WI38 (cell line): Measurements from ENCODE around the gene CABP7.

Source experiments
- H3K4me3 ChIP-seq: 2 replicates; pipeline ENCODE4 v1.5.1; 2011; ENCODE audit warnings: low read depth, mild to moderate bottlenecking, control low read depth, low read length
- TF ChIP-seq, protein P1 (sequence below): IDR thresholded peaks from 2 replicates; pipeline ENCODE4 v1.5.1; 2012; ENCODE audit warnings: low read depth, mild to moderate bottlenecking, control low read depth, low read length

The CABP7 gene

DNA sequence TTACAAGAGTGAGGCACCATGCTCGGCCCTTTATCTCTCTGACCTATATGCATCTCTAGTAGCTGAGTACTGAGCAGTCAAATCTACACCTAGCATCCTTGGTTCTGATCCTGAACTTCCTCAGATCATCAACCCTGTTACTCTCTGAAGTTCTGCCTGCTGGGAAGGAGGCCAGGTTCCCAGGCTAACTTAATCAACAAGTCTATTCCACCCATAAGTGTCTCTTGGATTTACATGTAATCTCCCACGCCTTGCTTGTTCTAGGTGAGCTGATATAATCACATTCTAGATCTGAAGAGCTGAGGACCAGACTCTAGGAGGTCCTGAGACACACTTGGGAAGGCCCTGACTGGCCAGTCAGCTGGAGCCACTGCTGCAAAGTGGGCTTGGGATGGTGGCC is 22.1 kb downstream of the CABP7 start:
- TF ChIP-seq, protein P1, sequence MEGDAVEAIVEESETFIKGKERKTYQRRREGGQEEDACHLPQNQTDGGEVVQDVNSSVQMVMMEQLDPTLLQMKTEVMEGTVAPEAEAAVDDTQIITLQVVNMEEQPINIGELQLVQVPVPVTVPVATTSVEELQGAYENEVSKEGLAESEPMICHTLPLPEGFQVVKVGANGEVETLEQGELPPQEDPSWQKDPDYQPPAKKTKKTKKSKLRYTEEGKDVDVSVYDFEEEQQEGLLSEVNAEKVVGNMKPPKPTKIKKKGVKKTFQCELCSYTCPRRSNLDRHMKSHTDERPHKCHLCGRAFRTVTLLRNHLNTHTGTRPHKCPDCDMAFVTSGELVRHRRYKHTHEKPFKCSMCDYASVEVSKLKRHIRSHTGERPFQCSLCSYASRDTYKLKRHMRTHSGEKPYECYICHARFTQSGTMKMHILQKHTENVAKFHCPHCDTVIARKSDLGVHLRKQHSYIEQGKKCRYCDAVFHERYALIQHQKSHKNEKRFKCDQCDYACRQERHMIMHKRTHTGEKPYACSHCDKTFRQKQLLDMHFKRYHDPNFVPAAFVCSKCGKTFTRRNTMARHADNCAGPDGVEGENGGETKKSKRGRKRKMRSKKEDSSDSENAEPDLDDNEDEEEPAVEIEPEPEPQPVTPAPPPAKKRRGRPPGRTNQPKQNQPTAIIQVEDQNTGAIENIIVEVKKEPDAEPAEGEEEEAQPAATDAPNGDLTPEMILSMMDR: no peak
- no peak overlapping the region for H3K4me3 ChIP-seq

DNA sequence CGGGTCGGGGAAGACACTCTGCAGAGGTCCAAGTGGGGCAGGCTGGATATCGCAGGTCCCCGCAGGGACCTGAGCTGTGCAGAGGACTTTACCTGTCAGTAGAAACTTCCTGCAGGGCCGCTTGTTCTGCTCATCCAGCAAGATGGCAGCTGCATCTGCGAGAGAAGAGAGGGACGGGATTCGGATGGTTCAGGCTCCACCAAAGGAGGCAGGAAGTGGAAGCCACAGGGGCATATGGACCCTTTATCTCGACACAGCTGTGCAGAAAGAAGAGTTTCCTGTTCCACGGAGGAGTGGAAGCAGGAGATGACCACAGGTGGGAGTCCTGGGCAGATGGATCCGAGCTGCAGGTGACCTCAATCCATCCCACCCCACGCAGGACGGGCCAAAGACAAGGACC is 22.5 kb downstream of the CABP7 start:
- TF ChIP-seq, protein P1: no peak
- no peak overlapping the region for H3K4me3 ChIP-seq

DNA sequence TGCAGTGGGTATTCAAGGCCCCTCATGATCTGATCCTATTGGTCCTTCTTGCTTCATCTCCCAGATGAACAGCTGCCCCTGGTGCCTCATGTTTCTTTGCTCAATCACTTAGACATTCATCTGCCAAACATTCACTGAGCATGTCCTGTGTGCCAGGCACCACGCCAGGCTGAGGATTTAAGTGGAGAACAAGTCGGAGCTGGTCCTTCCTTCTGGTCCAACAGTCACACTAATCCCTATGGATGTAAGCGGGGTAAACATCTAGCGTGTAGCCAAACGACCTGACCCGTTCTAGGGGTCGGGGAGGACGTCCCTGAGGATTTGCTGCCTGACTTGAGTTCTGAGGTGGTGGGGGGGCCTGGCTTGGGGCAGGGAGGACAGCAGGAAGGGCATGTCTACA is 25.1 kb downstream of the CABP7 start:
- TF ChIP-seq, protein P1: no peak
- H3K4me3 ChIP-seq: no peak overlapping the region

DNA sequence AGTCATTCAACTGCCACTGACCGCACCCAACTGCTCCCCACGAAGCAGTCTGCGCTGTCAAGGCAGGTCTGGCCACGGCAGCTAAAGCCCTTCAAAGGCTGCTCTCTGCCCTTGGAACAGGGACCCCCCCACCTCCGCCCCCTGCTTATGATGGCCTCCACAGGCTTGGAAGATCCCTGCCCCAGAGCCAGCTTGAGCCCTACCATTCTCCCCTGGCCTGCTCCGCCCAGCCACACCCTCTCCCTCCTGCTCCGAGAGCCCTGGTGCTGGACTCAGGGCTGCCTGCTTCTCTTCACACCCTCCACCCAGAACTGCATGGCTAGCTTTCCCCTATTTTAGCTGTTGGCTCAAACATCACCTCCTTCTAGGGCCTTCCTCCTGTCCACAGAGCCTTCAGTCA is 28.0 kb downstream of the CABP7 start:
- TF ChIP-seq, protein P1: no peak
- H3K4me3 ChIP-seq: no peak overlapping the region

DNA sequence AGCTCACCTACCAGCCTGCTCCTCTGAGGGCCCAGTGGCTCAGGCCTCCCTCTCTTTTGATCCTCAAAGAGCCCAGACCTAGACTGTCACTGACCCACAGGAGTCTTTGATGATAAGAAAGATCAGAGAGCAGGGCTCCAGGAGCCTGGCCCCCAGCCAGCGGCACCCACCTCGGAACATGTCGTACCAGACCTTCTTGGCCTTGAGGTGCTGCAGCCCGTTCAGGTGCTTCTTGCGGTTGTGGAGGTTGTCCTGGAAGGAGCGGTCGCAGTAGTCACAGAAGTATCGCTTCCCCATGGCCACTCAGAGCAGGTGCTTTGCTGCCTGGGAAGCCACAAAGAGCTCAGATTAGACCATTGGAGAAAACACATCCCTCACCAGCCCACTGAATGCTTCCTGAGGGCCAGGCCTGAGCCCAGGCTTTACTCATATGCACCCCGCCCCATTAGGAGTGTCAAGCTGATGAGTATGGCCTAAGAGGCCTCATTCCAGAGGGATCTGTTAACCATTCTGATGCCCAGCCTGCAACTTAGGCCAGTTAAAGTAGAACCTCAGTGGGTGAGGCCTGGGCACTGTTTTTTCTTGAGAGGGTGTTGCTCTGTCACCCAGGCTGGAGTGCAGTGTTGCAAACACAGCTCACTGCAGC is 28.6 kb downstream of the CABP7 start:
- no peak overlapping the region for H3K4me3 ChIP-seq
- TF ChIP-seq, protein P1: no peak

DNA sequence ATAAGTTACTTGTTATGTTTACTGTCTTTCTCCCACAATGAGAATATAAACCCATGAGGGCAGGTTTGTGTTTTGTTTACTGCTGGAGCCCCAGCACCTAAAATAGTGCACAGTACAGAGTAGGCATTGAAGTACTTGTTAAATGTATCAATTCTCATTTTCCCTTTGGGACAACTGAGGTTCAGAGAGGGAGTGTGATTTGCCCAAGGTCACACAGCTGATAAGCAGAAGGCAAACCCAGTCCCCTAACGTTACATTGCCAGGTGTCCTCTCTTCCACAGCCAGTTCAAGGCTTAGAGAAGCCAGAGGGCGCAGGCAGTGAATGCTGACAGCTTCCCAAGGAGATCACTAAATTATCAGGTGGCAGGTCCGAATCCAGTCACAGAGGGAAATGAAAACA is 30.2 kb downstream of the CABP7 start:
- TF ChIP-seq, protein P1: no peak
- no peak overlapping the region for H3K4me3 ChIP-seq

DNA sequence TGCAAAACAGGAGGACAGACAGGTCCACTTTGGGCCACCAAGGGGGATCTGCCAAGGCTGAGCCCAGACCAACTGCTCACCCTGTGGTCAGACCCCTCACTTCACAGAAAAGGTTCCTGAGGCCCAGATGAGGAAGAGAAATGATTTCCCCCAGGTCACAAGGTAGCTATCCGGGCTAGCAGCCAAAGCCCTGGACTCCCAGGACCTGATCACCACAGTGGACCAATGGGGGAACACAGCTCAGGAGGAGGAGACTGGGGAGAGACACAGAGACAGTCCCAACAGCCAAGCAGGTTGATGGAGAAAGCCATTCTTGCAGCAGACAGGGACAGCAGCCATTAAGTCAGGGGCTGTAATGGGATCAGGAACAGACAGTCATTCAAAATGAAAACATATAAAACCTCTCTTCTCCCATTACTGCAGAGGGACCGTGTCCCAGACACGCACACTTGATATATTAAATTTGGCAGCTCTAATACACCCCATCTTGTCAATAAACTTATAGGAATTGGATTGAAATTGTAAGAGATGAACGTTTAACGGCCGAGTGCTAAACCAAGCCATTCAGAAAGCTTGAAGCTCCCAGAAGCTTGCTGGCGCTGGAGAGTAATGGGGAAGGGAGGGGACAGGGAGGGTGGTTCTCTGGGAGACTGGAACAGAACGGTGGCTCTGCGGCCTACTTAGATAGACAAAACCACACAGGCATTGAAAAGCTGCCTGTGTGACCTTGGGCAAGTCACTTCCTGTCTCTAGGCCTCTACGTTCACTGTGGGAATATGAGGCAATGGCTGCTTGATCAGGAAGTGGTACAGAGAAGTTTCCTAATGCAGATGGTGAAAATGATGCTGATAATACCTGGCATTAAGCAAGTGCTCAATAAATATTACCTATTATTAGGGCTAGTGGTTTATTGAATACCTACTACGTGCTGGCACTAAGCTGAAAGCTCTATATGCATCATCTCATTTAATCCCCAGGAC is 31.0 kb downstream of the CABP7 start:
- no peak overlapping the region for H3K4me3 ChIP-seq
- TF ChIP-seq, protein P1: no peak
